Neural cell (in vitro differentiated cells): ENCODE results near the gene COL23A1.

Source experiments
- CTCF ChIP-seq: fragments of 450-650 bp; IDR thresholded peaks from 2 replicates; pipeline ENCODE4 v1.5.1; 2014; ENCODE audit warnings: antibody characterized with exemption, mild to moderate bottlenecking, moderate library complexity; ENCODE audit not compliant: poor library complexity, severe bottlenecking
- EP300 ChIP-seq: fragments of 450-650 bp; conservative IDR thresholded peaks from 2 replicates; pipeline ENCODE4 v1.6.1; 2014; ENCODE audit warnings: antibody characterized with exemption, mild to moderate bottlenecking, moderate library complexity; ENCODE audit not compliant: poor library complexity, severe bottlenecking
- EZH2 ChIP-seq: fragments of 200-600, 300-800 bp; shearing (Covaris generic), sonication (generic); IDR thresholded peaks from 2 replicates; pipeline ENCODE4 v1.6.1; 2014; ENCODE audit warnings: antibody characterized with exemption, low read length, borderline replicate concordance, mild to moderate bottlenecking; ENCODE audit not compliant: insufficient read depth, poor library complexity, severe bottlenecking
- MXI1 ChIP-seq: fragments of 450-650 bp; conservative IDR thresholded peaks from 2 replicates; pipeline ENCODE4 v1.6.1; 2014; ENCODE audit warnings: antibody characterized with exemption, mild to moderate bottlenecking; ENCODE audit not compliant: poor library complexity, severe bottlenecking
- POLR2AphosphoS5 ChIP-seq: IDR thresholded peaks from 2 replicates; pipeline ENCODE4 v1.6.1; 2012
- RAD21 ChIP-seq: fragments of 450-650 bp; conservative IDR thresholded peaks from 2 replicates; pipeline ENCODE4 v1.6.1; 2014; ENCODE audit warnings: antibody characterized with exemption, mild to moderate bottlenecking, moderate library complexity
- REST ChIP-seq: IDR thresholded peaks from 2 replicates; pipeline ENCODE4 v1.6.1; 2012; ENCODE audit warnings: borderline replicate concordance
- SMC3 ChIP-seq: fragments of 450-650 bp; conservative IDR thresholded peaks from 2 replicates; pipeline ENCODE4 v1.6.1; 2014; ENCODE audit warnings: antibody characterized with exemption, mild to moderate bottlenecking, moderate library complexity; ENCODE audit not compliant: poor library complexity

- TF ChIP-seq MXI1 (no peak), CTCF (no peak), POLR2AphosphoS5 (no peak), RAD21 (no peak), EZH2 (no peak), REST (no peak), SMC3 (no peak), EP300 (no peak)
Observed at GRCh38 chr5:178602752-178603151, 12.6 kb upstream of the COL23A1 start.
